Lower lobe of right lung (tissue), 2 donors: Measurements from ENCODE around the gene MIOS. TPM values are rescaled to one million over a fixed set of nuclear protein-coding genes. Genes with fewer than 3 reads are reported as not detected.

Experiments
- ATAC-seq, 2 donors: fragments of 200-7000 bp; cut with Tn5 transposase; one replicate each; pipeline ENCODE4 v1.9.1; 2020 to 2022; ENCODE audit warnings: mild to moderate bottlenecking in 2 of 2, moderate library complexity in 2 of 2
- DNase-seq: peaks from one replicate; pipeline ENCODE4 v3.0.0-alpha.2; 2020
- H3K27ac ChIP-seq: fragments of 200-600 bp; one replicate; pipeline ENCODE4 v1.8.0; 2022
- H3K27me3 ChIP-seq: fragments of 200-600 bp; one replicate; pipeline ENCODE4 v1.8.0; 2022; ENCODE audit warnings: low read depth
- H3K36me3 ChIP-seq: fragments of 200-600 bp; one replicate; pipeline ENCODE4 v1.8.0; 2022; ENCODE audit warnings: mild to moderate bottlenecking
- H3K4me1 ChIP-seq: fragments of 200-600 bp; one replicate; pipeline ENCODE4 v1.8.0; 2022
- H3K4me3 ChIP-seq: fragments of 200-600 bp; one replicate; pipeline ENCODE4 v1.8.0; 2022; ENCODE audit warnings: mild to moderate bottlenecking
- H3K9me3 ChIP-seq: fragments of 200-600 bp; one replicate; pipeline ENCODE4 v1.8.0; 2022
- intact Hi-C: fragments of 100-400 bp; cut with DNase I; formaldehyde crosslinking; loops from one replicate; pipeline ENCODE4 v1.11.0; 2022
- total RNA-seq: library from RNA; stranded (reverse); fragmentation: NEBNext Ultra II Directional; extraction: Animal tissue kit (Norgen Biotek cat#: 25700); gene quantifications from one replicate; pipeline ENCODE4 v1.2.1, GENCODE V29; 2021
- TF ChIP-seq, protein P1 (sequence below): fragments of 200-600 bp; IDR thresholded peaks from one replicate; pipeline ENCODE4 v1.8.0; 2022; ENCODE audit warnings: antibody characterized with exemption, mild to moderate bottlenecking
- donor health status: DM: no; HTN: yes; CAD: no; lungs with severe emphysema.

MIOS gene
- total RNA-seq, 1 donor from 2014 or later: 28.8 TPM

- TF ChIP-seq, protein P1, sequence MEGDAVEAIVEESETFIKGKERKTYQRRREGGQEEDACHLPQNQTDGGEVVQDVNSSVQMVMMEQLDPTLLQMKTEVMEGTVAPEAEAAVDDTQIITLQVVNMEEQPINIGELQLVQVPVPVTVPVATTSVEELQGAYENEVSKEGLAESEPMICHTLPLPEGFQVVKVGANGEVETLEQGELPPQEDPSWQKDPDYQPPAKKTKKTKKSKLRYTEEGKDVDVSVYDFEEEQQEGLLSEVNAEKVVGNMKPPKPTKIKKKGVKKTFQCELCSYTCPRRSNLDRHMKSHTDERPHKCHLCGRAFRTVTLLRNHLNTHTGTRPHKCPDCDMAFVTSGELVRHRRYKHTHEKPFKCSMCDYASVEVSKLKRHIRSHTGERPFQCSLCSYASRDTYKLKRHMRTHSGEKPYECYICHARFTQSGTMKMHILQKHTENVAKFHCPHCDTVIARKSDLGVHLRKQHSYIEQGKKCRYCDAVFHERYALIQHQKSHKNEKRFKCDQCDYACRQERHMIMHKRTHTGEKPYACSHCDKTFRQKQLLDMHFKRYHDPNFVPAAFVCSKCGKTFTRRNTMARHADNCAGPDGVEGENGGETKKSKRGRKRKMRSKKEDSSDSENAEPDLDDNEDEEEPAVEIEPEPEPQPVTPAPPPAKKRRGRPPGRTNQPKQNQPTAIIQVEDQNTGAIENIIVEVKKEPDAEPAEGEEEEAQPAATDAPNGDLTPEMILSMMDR: no peak
- no peak overlapping the region for H3K27ac ChIP-seq
- no peak overlapping the region for H3K4me3 ChIP-seq
- H3K9me3 ChIP-seq: no peaks in the 10 kb centered on the region
- no peak for ATAC-seq
- no peaks in the 10 kb centered on the region for H3K36me3 ChIP-seq
- no peak for DNase-seq
- intact Hi-C loops: loop anchor here (10.0 kb wide), 1 partner anchor 445 kb away; no protein-coding TSS in a partner anchor
- no peaks in the 10 kb centered on the region for H3K4me1 ChIP-seq
- no peaks in the 10 kb centered on the region for H3K27me3 ChIP-seq
Measured at GRCh38 chr7:7539711-7540110, 27.0 kb upstream of the MIOS start.

- Histone ChIP-seq H3K36me3 (no peaks in the 10 kb centered on the region), H3K4me3 (no peak overlapping the region), H3K27ac (no peak overlapping the region), H3K4me1 (no peaks in the 10 kb centered on the region), H3K9me3 (no peaks in the 10 kb centered on the region), H3K27me3 (no peaks in the 10 kb centered on the region)
- DNase-seq (no peak), ATAC-seq (no peak)
- TF ChIP-seq, protein P1: no peak
- intact Hi-C loops: no loop called here
Measured at GRCh38 chr7:7542251-7542835, 24.3 kb upstream of the MIOS start.

GRCh38 chr7:7548407-7548806 lies 18.3 kb upstream of the MIOS start:
- intact Hi-C loops: no loop called here
- TF ChIP-seq, protein P1: no peak

GRCh38 chr7:7550663-7551062 lies 16.0 kb upstream of the MIOS start:
- TF ChIP-seq, protein P1: no peak
- intact Hi-C loops: no loop called here

More at GRCh38 chr7:7548407-7548806, 18.3 kb upstream of the MIOS start:
- H3K36me3 ChIP-seq: no peaks in the 10 kb centered on the region
- DNase-seq (no peak), ATAC-seq (no peak)
- no peak overlapping the region for H3K27ac ChIP-seq
- no peaks in the 10 kb centered on the region for H3K9me3 ChIP-seq
- no peaks in the 10 kb centered on the region for H3K4me1 ChIP-seq
- H3K27me3 ChIP-seq: no peaks in the 10 kb centered on the region
- H3K4me3 ChIP-seq: no peak overlapping the region

GRCh38 chr7:7552199-7552598 lies 14.5 kb upstream of the MIOS start:
- intact Hi-C loops: no loop called here
- Histone ChIP-seq H3K36me3 (no peaks in the 10 kb centered on the region), H3K4me3 (no peak overlapping the region), H3K27me3 (no peaks in the 10 kb centered on the region), H3K27ac (no peak overlapping the region), H3K9me3 (no peaks in the 10 kb centered on the region), H3K4me1 (no peaks in the 10 kb centered on the region)
- DNase-seq (no peak), ATAC-seq (no peak)
- TF ChIP-seq, protein P1: no peak

More at GRCh38 chr7:7550663-7551062, 16.0 kb upstream of the MIOS start:
- Histone ChIP-seq H3K9me3 (no peaks in the 10 kb centered on the region), H3K4me1 (no peaks in the 10 kb centered on the region), H3K27me3 (no peaks in the 10 kb centered on the region), H3K27ac (no peak overlapping the region), H3K4me3 (no peak overlapping the region), H3K36me3 (no peaks in the 10 kb centered on the region)
- ATAC-seq: no peak
- DNase-seq: no peak
